GM18526 (cell line): ENCODE measurements around the gene HID1.
A peak's percentile ranks its signal among the peaks of the same experiment; 100 is the strongest.

ENCODE experiments used
- POLR2A ChIP-seq: IDR thresholded peaks from 3 replicates; pipeline ENCODE4 v1.6.1; 2011; ENCODE audit not compliant: insufficient read length; ENCODE audit errors: extremely low read depth

The HID1 gene

DNA sequence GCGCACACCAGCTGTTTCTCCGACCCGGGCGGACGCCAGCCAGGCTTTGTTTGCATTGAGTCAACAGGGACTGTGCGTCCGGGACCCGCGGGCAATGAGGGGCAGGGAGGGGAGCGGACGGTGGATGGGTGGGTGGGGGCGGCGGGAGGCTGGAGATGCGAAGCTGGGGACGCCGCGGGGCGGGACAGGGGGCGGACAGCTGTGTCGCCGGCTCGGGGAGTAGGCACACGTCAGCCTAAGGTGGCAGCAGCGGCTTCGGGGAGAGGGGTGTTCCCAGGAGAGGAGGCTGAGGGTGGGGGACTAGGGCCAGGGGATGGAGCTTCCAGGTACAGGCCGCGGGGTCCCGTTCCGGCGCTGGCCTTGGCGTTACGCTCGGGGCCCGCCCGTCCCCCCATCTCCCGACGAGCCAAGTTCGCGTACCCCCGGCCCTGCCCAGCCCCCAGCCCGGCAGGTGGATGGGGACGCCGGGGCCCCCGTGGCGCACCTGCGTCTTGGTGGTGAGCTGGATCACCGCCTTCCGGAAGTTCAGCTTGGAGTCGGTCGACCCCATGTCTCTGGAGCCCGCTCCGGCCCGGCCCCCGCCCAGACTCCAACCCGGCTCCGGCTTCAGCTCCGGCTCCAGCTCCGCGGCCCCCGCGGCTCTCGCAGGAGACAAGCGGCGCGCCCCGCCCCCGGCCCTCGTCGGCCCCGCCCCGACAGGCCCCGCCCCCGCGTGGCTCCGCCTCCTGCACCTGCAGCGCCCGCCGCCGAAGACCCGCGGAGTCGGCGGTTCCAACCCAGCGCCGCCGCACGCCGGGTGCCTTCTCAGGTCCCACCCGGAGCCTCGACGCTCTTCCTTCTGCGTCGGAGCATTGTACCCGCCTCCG lies at the start of gene HID1:
TSS of gene HID1 (minus strand) at position 653 of the 866 bp plus-strand sequence. CDS start at position 550, 103 bp downstream.
- TF ChIP-seq POLR2A: no peak

DNA sequence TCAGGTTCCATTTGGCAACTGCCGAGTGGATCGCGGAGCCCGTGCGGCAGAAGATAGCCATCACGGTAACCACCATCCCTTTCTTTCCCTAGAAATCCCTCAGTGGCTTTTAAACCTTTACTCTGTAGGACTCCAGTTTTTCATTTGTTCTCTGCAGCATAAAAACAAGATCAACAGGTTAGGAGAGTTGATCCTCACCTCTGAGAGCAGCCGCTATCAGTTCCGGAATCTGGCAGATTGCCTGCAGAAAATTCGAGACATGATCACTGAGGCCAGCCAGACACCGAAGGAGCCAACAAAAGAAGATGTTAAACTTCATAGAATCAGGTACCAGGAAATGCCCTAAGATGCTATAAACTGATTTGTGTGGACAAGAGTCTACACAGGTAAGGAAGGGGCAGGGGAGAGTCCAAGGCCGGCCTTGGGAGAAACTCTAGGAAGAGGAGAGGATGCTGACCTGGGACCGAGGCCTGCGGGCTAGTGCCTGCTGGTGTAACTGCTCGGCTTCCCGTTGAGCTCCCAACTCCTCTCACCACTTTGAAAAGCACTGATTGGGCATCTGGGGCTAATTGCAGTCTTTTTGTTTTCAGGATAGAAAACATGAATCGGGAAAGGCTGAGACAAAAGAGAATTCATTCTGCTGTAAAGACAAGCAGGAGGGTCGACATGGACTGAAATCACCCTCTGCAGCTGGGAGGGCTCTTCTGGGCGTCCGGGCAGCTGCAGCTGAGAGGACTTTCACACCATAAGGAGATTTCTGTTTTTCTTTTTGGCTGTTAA lies 48.0 kb upstream of the HID1 start:
- no peak for TF ChIP-seq POLR2A

GRCh38 chr17:75019710-75020109 lies 47.2 kb upstream of the HID1 start:
- no peak for TF ChIP-seq POLR2A

DNA sequence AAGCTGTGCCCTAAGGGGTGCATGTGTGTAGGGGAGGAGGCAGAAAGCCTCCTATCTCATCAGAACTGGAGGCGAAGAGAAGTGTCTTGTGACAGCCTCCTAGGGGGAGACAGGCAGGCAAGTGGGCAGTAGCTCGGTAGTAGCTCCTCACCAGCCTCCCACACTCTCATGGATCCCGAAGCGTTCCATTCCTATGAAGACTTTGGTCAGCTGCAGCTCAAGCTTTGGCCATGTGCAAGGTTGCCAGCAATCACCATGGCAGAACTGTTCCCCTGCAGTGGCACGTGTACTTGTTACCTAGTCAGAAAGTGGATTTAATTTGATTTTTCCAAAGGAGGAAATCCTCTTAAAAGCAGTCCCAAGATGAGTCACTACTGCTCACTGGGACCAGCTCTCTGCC lies 46.6 kb upstream of the HID1 start:
- TF ChIP-seq POLR2A: no peak

DNA sequence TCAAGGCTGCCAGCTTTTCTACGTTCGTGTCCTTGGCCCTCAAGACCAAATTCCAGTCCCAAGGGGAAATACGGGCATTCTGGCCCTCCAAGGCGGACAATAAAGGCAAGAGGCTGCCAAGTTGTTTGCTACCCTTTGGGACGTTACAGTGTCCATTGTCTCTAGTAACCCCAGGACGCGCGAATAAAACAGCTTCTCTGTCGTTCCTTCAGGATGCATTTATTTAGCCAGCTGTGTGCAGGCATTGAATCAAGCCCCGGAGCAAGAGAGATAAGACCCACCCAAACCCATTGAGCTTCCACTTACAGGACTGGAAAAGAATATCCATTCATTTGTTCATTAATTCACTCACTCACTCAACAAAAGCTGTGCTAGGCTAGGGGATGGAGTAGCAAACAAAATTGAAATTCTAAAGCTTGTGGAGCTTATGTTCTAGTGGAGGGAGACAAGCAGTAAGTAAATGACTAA lies 40.6 kb upstream of the HID1 start:
- no peak for TF ChIP-seq POLR2A

DNA sequence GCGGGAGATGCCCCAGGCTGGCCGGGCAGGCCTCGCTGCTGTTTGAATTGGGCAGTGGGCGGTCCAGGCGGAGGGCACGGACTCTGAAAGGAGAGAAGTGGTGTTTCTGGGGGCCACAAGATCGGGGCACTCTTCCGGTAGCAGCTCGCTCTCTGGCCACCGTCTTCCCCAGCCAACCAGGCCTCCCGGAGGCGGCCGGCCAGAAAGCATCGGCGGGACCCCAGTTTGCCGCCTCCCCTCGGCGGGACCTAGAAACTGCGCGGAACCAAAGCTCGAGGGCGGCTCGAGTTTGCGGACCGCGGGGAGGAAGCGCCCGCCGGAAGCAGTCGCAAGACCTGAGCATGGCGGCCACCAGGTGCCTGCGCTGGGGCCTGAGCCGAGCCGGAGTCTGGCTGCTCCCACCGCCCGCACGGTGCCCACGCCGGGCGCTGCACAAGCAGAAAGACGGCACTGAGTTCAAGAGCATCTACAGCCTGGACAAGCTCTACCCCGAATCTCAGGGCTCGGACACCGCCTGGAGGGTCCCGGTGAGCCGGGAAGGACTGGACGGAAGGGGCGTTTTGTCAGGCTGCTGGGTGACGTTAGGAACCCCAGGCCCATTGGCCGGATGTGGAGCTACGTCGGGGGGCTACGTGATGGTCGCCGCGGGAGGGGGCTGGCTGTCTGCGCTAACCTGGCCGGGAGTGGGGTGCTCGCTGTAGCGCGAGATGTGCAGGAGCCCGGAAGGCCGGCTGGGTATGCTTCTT lies 40.0 kb upstream of the HID1 start, which contains the start of gene MRPL58:
TSS of gene MRPL58 (plus strand) at position 325 of the 746 bp plus-strand sequence. CDS start at position 342, 17 bp downstream.
- peak; percentile 86 for TF ChIP-seq POLR2A

- no peak for TF ChIP-seq POLR2A
Observed at GRCh38 chr17:75012096-75012345, 39.5 kb upstream of the HID1 start.

- TF ChIP-seq POLR2A: no peak
Observed at GRCh38 chr17:75011401-75012095, 39.0 kb upstream of the HID1 start.

GRCh38 chr17:75010683-75011400 lies 38.3 kb upstream of the HID1 start:
- no peak for TF ChIP-seq POLR2A

DNA sequence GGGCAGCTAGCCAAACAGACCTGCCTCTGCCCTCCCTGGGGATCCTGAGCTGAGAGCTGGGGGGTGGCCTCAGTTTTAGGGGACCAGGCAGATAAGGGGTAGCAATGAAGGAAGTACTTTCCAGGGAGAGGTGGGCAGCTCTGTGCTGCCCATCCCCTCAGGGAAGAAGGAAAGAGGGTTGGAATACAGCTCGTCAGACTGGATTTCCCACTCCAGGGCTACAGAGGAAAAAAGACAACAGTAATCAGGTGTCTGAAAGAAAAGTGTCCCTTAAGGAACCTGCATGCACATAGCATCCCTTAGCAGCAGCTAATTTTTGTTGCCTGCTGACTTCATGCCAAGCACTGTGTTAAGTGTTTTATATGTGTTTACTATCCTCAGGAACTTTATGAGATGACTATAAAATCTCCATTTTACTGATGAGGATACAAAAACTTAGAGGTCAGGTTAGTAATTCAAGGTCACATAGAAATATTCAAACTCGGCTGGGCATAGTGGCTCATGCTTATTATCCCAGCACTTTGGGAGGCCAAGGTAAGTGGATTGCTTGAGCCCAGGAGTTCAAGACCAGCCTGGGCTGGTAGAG lies 36.7 kb upstream of the HID1 start:
- no peak for TF ChIP-seq POLR2A

DNA sequence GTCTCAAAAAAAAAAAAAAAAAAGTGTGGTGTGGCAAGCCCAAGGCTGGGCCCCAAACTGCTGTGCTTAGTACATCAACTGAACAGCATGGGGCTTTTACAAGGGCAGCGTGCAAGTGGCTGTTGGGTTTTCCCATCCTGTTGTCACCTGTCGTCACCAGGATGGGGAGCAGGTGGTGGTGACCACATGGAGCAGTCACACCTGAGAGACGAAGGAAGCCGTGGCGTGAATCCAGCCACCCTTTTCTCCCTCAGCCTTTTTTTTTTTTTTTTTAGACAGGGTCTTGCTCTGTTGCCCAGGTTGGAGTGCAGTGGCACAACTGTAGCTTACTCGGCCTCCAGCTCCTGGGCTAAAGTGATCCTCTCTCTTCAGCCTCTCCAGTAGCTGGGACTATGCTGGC lies 35.8 kb upstream of the HID1 start:
- TF ChIP-seq POLR2A: no peak

DNA sequence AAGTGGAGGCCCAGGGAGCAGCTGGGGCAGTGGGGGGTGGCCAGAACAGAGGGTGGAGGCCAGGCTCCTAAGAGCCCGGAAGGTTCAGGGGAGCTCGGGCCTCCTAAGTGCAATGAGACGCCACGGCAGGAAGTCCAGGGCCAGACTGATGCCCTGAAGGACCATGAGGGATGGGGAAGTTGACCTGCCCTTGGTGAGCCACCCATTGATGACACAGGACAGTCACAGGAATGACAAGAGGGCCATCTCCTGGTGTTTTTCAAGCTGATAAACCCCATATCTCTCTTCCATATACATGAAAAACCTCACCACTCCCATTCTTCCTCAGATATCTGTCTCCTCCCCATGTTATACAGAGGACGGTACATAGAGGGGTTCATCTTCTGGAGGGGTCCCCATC lies 34.1 kb upstream of the HID1 start:
- TF ChIP-seq POLR2A: no peak

DNA sequence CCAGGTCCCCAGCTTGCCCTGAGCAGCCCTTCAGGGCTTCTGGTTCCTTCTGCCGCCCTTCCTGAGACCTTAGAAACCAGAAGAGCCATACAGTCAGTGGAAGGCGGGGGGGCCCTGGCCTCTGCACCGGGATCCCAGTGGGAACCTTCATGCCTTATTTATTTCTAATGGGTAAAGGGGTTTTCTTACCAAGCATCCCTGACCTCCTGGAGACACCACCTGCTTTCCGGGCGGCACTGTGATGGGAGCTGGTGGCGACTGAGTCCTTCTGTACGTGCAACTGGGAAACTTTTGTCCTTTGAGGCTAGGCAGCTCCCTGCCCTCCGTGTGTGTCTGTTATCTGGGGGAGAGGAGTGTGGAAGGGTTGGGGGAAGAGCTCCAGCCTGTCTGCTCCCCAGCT lies 32.7 kb upstream of the HID1 start:
- no peak for TF ChIP-seq POLR2A

DNA sequence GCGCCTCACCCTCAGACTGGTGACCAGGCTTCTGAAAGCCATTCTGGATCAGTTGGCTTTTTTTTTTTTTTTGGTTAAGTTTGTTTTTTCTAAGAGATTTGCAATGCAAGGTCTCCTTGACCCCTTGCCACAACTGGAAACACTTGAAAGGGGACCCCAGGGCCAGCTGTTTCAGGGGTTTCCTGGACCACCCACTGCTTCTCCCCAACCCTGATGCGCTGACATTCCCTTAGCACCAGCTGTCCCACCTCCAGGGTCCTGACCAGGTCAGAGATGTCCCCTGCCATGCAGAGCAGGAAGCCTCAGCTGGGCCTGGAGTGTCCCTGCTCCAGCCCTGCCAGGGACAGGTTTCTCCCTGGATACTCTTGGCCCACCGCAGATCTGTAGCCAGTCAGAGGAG lies 31.8 kb upstream of the HID1 start:
- TF ChIP-seq POLR2A: no peak
